ENCODE results near the gene CEP135.

Gene CEP135

DNA sequence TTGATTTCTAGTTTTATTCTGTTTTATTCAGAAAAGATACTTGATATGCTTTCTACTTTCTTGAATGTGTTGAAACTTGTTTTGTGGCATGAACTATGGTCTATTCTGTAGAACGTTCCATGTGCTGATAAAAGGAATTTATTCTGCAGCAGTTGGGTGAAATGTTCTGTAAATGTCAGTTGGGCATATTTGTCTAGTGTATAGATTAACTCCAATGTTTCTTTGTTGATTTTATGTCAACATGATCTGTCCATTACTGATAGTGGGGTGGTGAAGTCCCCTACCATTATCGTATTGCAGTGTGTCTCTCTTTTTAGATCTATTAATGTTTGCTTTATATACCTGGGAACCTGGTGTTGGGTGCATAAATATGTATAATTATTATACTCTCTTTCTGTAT, 55.5 kb downstream of the CEP135 start:
- Histone ChIP-seq H3K27me3 (ENCODE audit: control insufficient read depth in 1 of 2, insufficient read depth in 2 of 2, low read length in 2 of 2) (no peaks in the 10 kb centered on the region), H3K4me3 (ENCODE audit: low read length in 2 of 2) (no peak overlapping the region), H3K4me1 (ENCODE audit: control insufficient read depth, insufficient read depth, low read length) (no peaks in the 10 kb centered on the region), H3K9ac (ENCODE audit: low read length in 2 of 2) (no peak overlapping the region), H3K27ac (ENCODE audit: low read length) (no peak overlapping the region), H3K36me3 (ENCODE audit: control insufficient read depth in 2 of 2, insufficient read depth in 2 of 2, low read length in 2 of 2) (peaks cover 3 to 15% of the 10 kb centered on the region in 2 donors), H3K9me3 (ENCODE audit: control insufficient read depth in 2 of 2, low read length in 2 of 2) (no peaks in the 10 kb centered on the region)

DNA sequence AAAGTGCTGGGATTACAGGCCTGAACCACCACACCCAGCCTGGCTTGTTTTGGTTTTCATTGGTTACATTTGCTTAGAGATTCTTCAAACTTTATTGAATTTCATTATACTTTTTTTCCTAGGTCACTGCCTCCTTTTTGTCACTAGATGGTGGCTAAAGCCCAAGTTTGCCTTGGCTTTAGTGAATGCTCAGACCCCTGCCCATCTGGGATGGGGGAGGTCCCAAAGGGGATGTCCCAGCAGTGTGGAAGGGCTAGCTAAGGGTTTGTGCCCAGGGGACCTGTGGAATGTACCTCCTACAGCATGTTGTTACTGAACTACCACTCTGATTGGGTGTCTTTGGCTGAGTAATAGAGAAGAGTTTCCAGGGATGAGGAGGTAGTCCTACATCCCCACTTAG, 58.4 kb downstream of the CEP135 start:
- Histone ChIP-seq H3K27ac (ENCODE audit: low read length) (no peak overlapping the region), H3K4me1 (ENCODE audit: control insufficient read depth, insufficient read depth, low read length) (no peaks in the 10 kb centered on the region), H3K9ac (ENCODE audit: low read length in 2 of 2) (no peak overlapping the region), H3K27me3 (ENCODE audit: control insufficient read depth in 1 of 2, insufficient read depth in 2 of 2, low read length in 2 of 2) (no peaks in the 10 kb centered on the region), H3K4me3 (ENCODE audit: low read length in 2 of 2) (no peak overlapping the region), H3K36me3 (ENCODE audit: control insufficient read depth in 2 of 2, insufficient read depth in 2 of 2, low read length in 2 of 2) (peaks cover 2 to 11% of the 10 kb centered on the region in 2 donors), H3K9me3 (ENCODE audit: control insufficient read depth in 2 of 2, low read length in 2 of 2) (no peaks in the 10 kb centered on the region)

DNA sequence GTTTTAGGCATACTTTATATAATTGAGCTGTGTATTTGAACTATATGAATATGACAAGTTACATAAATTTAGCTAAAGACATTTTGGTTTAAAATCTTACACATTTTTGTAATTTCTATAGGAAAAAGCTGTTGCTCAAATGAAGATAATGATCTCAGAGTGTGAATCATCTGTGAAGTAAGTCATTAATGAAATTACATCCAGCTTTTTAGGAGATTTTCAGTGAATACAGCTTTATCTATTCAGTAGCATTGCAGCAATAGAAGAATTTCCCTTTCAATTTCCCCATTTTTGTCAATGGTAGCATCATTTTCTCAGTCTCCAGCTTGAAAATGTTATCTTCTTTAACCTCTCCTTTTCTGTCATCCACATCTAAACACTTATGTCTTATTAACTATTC, 59.5 kb downstream of the CEP135 start:
- Histone ChIP-seq H3K9me3 (ENCODE audit: control insufficient read depth in 2 of 2, low read length in 2 of 2) (no peaks in the 10 kb centered on the region), H3K36me3 (ENCODE audit: control insufficient read depth in 2 of 2, insufficient read depth in 2 of 2, low read length in 2 of 2) (peaks cover 2 to 15% of the 10 kb centered on the region in 2 donors), H3K9ac (ENCODE audit: low read length in 2 of 2) (no peak overlapping the region), H3K4me3 (ENCODE audit: low read length in 2 of 2) (no peak overlapping the region), H3K27me3 (ENCODE audit: control insufficient read depth in 1 of 2, insufficient read depth in 2 of 2, low read length in 2 of 2) (no peaks in the 10 kb centered on the region), H3K4me1 (ENCODE audit: control insufficient read depth, insufficient read depth, low read length) (no peaks in the 10 kb centered on the region), H3K27ac (ENCODE audit: low read length) (no peak overlapping the region)

DNA sequence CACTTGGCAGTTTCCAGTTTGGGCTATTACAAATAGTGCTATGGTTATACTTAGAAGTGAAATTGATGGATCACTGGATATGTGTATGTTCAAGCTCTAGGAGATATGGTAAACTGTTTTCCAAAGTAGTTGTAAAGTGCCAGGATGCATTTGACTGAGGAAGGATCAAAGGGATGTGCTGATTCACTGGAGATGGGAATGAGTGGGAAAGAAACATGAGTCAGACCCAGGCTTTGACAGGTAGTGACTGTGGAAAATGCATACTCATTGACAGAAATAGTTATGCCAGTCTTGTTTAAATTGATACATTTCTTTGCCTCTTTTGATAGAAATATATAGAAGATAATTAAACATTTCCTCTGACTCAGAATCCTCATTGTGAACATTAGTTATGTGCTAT, 77.9 kb downstream of the CEP135 start:
- Histone ChIP-seq H3K4me1 (ENCODE audit: control insufficient read depth, insufficient read depth, low read length) (no peaks in the 10 kb centered on the region), H3K4me3 (ENCODE audit: low read length in 2 of 2) (no peak overlapping the region), H3K9ac (ENCODE audit: low read length in 2 of 2) (no peak overlapping the region), H3K27ac (ENCODE audit: low read length) (no peak overlapping the region), H3K36me3 (ENCODE audit: control insufficient read depth in 2 of 2, insufficient read depth in 2 of 2, low read length in 2 of 2) (peaks cover 7 to 8% of the 10 kb centered on the region in 2 donors), H3K9me3 (ENCODE audit: control insufficient read depth in 2 of 2, low read length in 2 of 2) (no peaks in the 10 kb centered on the region), H3K27me3 (ENCODE audit: control insufficient read depth in 1 of 2, insufficient read depth in 2 of 2, low read length in 2 of 2) (no peaks in the 10 kb centered on the region)

DNA sequence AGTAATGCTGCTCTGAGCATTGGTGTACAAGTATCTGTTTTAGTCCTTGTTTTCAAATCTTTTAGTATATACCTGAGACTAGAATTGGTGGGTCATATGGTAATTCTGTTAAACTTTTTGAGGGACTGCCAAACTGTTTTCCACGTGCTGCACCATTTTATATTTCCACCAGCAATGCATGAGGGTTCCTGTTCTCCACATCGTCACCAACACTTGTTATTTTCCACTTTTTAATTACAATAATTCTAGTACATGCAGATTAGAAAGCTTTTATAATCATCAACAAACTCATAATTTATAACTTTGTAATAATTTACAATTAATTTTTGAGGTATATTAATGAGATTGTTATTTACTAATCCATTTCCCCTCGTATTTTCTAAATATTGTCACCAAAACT, 79.4 kb downstream of the CEP135 start:
- Histone ChIP-seq H3K4me1 (ENCODE audit: control insufficient read depth, insufficient read depth, low read length) (no peaks in the 10 kb centered on the region), H3K9me3 (ENCODE audit: control insufficient read depth in 2 of 2, low read length in 2 of 2) (no peaks in the 10 kb centered on the region), H3K36me3 (ENCODE audit: control insufficient read depth in 2 of 2, insufficient read depth in 2 of 2, low read length in 2 of 2) (peaks cover 7 to 8% of the 10 kb centered on the region in 2 donors), H3K27ac (ENCODE audit: low read length) (no peak overlapping the region), H3K9ac (ENCODE audit: low read length in 2 of 2) (no peak overlapping the region), H3K4me3 (ENCODE audit: low read length in 2 of 2) (no peak overlapping the region), H3K27me3 (ENCODE audit: control insufficient read depth in 1 of 2, insufficient read depth in 2 of 2, low read length in 2 of 2) (no peaks in the 10 kb centered on the region)

DNA sequence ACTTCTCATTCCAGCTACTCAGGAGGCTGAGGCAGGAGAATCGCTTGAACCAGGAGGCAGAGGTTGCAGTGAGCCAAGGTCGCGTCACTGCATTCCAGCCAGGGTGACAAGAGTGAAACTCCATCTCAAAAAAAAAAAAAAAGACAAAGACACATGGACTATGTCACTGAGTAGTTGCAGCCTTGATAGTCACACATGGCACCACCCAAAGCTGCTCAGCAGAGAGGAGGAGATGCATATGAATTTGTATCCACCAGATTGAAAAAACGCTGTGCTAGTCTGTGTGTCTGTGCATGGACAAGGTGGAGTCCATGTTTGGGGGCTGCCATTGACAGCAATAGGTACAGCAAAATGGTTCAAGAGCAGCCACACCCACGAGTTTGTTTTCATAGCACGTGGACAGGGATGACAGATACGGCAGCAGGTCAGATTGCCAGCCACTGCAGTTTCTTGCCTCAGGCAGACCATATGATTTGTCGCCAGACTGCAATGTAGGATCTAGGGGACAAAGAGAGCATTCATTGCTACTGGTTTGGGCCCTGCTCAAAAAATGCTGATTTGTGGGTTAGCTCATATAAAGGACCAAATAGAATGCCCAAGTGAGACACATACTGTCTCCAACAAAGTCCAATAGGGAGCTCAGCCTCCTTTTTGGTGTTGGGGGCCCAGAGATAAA, 89.9 kb downstream of the CEP135 start:
- no peaks in the 10 kb centered on the region for H3K27me3 ChIP-seq (ENCODE audit: control insufficient read depth in 1 of 2, insufficient read depth in 2 of 2, low read length in 2 of 2)
- H3K4me3 ChIP-seq (ENCODE audit: low read length in 2 of 2): no peak overlapping the region
- H3K9me3 ChIP-seq (ENCODE audit: control insufficient read depth in 2 of 2, low read length in 2 of 2): no peaks in the 10 kb centered on the region
- no peak overlapping the region for H3K9ac ChIP-seq (ENCODE audit: low read length in 2 of 2)
- H3K4me1 ChIP-seq (ENCODE audit: control insufficient read depth, insufficient read depth, low read length): no peaks in the 10 kb centered on the region
- H3K36me3 ChIP-seq (ENCODE audit: control insufficient read depth in 2 of 2, insufficient read depth in 2 of 2, low read length in 2 of 2): no peaks in the 10 kb centered on the region
- no peak overlapping the region for H3K27ac ChIP-seq (ENCODE audit: low read length)

GRCh38 chr4:56040842-56041241, 92.1 kb downstream of the CEP135 start:
- H3K4me1 ChIP-seq (ENCODE audit: control insufficient read depth, insufficient read depth, low read length): no peaks in the 10 kb centered on the region
- no peaks in the 10 kb centered on the region for H3K36me3 ChIP-seq (ENCODE audit: control insufficient read depth in 2 of 2, insufficient read depth in 2 of 2, low read length in 2 of 2)
- H3K9ac ChIP-seq (ENCODE audit: low read length in 2 of 2): no peak overlapping the region
- no peak overlapping the region for H3K4me3 ChIP-seq (ENCODE audit: low read length in 2 of 2)
- H3K27me3 ChIP-seq (ENCODE audit: control insufficient read depth in 1 of 2, insufficient read depth in 2 of 2, low read length in 2 of 2): no peaks in the 10 kb centered on the region
- no peak overlapping the region for H3K27ac ChIP-seq (ENCODE audit: low read length)
- H3K9me3 ChIP-seq (ENCODE audit: control insufficient read depth in 2 of 2, low read length in 2 of 2): no peaks in the 10 kb centered on the region

DNA sequence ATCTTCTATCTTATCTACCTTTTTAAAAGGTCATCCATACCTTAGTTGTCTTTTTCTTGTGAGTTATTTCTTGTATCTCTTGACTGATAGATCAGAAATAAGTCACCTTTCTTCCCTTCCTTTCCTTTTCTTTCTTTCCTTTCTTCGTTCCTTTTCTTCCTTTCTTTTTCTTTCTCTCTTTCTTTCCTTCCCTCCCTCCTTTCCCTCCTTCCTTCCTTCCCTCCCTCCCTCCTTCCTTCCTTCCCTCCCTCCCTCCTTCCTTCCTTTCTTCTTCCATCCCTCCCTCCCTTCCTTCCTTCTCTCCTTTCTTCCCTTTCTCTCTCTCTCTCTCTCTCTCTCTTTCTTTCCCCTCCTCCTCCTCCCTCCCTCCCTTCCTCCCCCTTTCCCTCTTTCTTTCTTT, 93.5 kb downstream of the CEP135 start:
- H3K4me1 ChIP-seq (ENCODE audit: control insufficient read depth, insufficient read depth, low read length): no peaks in the 10 kb centered on the region
- H3K36me3 ChIP-seq (ENCODE audit: control insufficient read depth in 2 of 2, insufficient read depth in 2 of 2, low read length in 2 of 2): no peaks in the 10 kb centered on the region
- H3K9ac ChIP-seq (ENCODE audit: low read length in 2 of 2): no peak overlapping the region
- H3K9me3 ChIP-seq (ENCODE audit: control insufficient read depth in 2 of 2, low read length in 2 of 2): no peaks in the 10 kb centered on the region
- H3K4me3 ChIP-seq (ENCODE audit: low read length in 2 of 2): no peak overlapping the region
- H3K27me3 ChIP-seq (ENCODE audit: control insufficient read depth in 1 of 2, insufficient read depth in 2 of 2, low read length in 2 of 2): no peaks in the 10 kb centered on the region
- no peak overlapping the region for H3K27ac ChIP-seq (ENCODE audit: low read length)

- Histone ChIP-seq H3K9me3 (ENCODE audit: control insufficient read depth in 2 of 2, low read length in 2 of 2) (no peaks in the 10 kb centered on the region), H3K36me3 (ENCODE audit: control insufficient read depth in 2 of 2, insufficient read depth in 2 of 2, low read length in 2 of 2) (no peaks in the 10 kb centered on the region), H3K4me3 (ENCODE audit: low read length in 2 of 2) (peak overlapping the region; percentile 59 to 74), H3K27me3 (ENCODE audit: control insufficient read depth in 1 of 2, insufficient read depth in 2 of 2, low read length in 2 of 2) (peaks cover 9 to 27% of the 10 kb centered on the region in 2 donors), H3K4me1 (ENCODE audit: control insufficient read depth, insufficient read depth, low read length) (peaks cover 4% of the 10 kb centered on the region), H3K9ac (ENCODE audit: low read length in 2 of 2) (no peak overlapping the region), H3K27ac (ENCODE audit: low read length) (no peak overlapping the region)
Measured at GRCh38 chr4:56048383-56048701, 99.6 kb downstream of the CEP135 start.

GRCh38 chr4:56048702-56049431, 100.1 kb downstream of the CEP135 start:
- H3K27ac ChIP-seq (ENCODE audit: low read length): no peak overlapping the region

DNA sequence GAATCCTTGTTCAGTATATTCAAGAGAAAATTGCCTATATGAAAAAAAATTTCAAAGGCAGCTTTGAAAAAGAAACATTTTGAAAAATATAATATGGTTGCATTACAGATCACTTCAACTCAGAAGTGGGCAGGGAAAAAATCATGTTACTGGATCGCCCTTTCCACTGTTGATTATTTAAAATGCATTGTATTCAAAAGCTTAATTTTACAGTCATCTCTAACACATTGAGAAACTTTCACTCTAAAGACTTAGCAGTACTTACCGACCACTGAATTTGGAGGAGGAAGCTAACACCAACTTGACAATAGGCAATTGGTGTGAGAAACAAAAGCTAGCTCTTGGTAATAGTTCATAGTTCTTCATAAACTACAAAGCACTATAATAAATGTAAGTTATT, 101.9 kb downstream of the CEP135 start:
- H3K27me3 ChIP-seq (ENCODE audit: control insufficient read depth in 1 of 2, insufficient read depth in 2 of 2, low read length in 2 of 2): peaks cover 9 to 27% of the 10 kb centered on the region in 2 donors
- H3K4me3 ChIP-seq (ENCODE audit: low read length in 2 of 2): no peak overlapping the region
- H3K9me3 ChIP-seq (ENCODE audit: control insufficient read depth in 2 of 2, low read length in 2 of 2): no peaks in the 10 kb centered on the region
- no peak overlapping the region for H3K9ac ChIP-seq (ENCODE audit: low read length in 2 of 2)
- no peaks in the 10 kb centered on the region for H3K36me3 ChIP-seq (ENCODE audit: control insufficient read depth in 2 of 2, insufficient read depth in 2 of 2, low read length in 2 of 2)
- no peak overlapping the region for H3K27ac ChIP-seq (ENCODE audit: low read length)
- H3K4me1 ChIP-seq (ENCODE audit: control insufficient read depth, insufficient read depth, low read length): peaks cover 4% of the 10 kb centered on the region

More at GRCh38 chr4:56048702-56049431, 100.1 kb downstream of the CEP135 start:
- no peaks in the 10 kb centered on the region for H3K9me3 ChIP-seq (ENCODE audit: control insufficient read depth in 2 of 2, low read length in 2 of 2)
- H3K9ac ChIP-seq (ENCODE audit: low read length in 2 of 2): peak overlapping the region in 1 of 2 donors; percentile 26
- H3K4me1 ChIP-seq (ENCODE audit: control insufficient read depth, insufficient read depth, low read length): peaks cover 4% of the 10 kb centered on the region
- peak overlapping the region; percentile 71 to 74 for H3K4me3 ChIP-seq (ENCODE audit: low read length in 2 of 2)
- peaks cover 9 to 27% of the 10 kb centered on the region in 2 donors for H3K27me3 ChIP-seq (ENCODE audit: control insufficient read depth in 1 of 2, insufficient read depth in 2 of 2, low read length in 2 of 2)
- no peaks in the 10 kb centered on the region for H3K36me3 ChIP-seq (ENCODE audit: control insufficient read depth in 2 of 2, insufficient read depth in 2 of 2, low read length in 2 of 2)
